ENCODE data around the gene INSM2. TPM values are rescaled to one million over a fixed set of nuclear protein-coding genes. Genes with fewer than 3 reads are reported as not detected.

Gene INSM2
- total RNA-seq, 1 donor from 2014 or later, result not detected

GRCh38 chr14:35539969-35540368 lies 6.0 kb downstream of the INSM2 start:
- Histone ChIP-seq H3K4me1 (ENCODE audit: control insufficient read depth in 3 of 3, insufficient read depth in 3 of 3, low read length in 3 of 3) (peaks cover under 1 to 6% (median 2%) of the 10 kb centered on the region in 3 donors), H3K4me3 (ENCODE audit: low read length in 3 of 3) (no peak overlapping the region), H3K9me3 (ENCODE audit: control insufficient read depth in 3 of 3, low read length in 3 of 3) (no peaks in the 10 kb centered on the region), H3K27me3 (ENCODE audit: control insufficient read depth in 3 of 3, insufficient read depth in 3 of 3, low read length in 3 of 3) (peaks cover 6 to 9% (median 8%) of the 10 kb centered on the region in 3 donors), H3K9ac (ENCODE audit: low read depth in 1 of 3, low read length in 3 of 3) (no peak overlapping the region), H3K36me3 (ENCODE audit: control insufficient read depth in 3 of 3, insufficient read depth in 3 of 3, low read length in 3 of 3) (peaks cover 2 to 5% (median 3%) of the 10 kb centered on the region in 3 donors), H3K27ac (ENCODE audit: low read depth, low read length) (no peak overlapping the region)

DNA sequence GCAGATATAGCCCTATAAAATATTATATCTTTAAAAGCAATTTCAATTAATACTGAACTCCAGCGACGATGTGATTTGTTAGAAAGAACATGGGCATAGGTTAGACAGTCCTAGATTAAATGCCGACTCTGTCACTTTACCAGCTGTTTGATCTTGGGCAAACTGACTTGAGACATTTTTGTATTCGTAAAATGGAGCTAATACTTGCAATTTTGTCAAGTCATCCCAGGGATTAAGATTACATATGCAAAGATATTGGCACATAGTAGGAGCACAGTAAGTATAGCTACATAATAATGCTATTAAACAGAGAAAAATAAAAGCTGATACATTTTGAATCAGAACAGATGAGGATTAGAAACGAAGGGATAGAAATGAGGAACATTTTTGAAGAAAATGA lies 9.0 kb downstream of the INSM2 start:
- Histone ChIP-seq H3K4me3 (ENCODE audit: low read length in 3 of 3) (no peak overlapping the region), H3K27ac (ENCODE audit: low read depth, low read length) (no peak overlapping the region), H3K4me1 (ENCODE audit: control insufficient read depth in 3 of 3, insufficient read depth in 3 of 3, low read length in 3 of 3) (no peaks in the 10 kb centered on the region), H3K9ac (ENCODE audit: low read depth in 1 of 3, low read length in 3 of 3) (no peak overlapping the region), H3K27me3 (ENCODE audit: control insufficient read depth in 3 of 3, insufficient read depth in 3 of 3, low read length in 3 of 3) (no peaks in the 10 kb centered on the region), H3K36me3 (ENCODE audit: control insufficient read depth in 3 of 3, insufficient read depth in 3 of 3, low read length in 3 of 3) (peaks cover 2 to 6% (median 3%) of the 10 kb centered on the region in 3 donors), H3K9me3 (ENCODE audit: control insufficient read depth in 3 of 3, low read length in 3 of 3) (no peaks in the 10 kb centered on the region)

DNA sequence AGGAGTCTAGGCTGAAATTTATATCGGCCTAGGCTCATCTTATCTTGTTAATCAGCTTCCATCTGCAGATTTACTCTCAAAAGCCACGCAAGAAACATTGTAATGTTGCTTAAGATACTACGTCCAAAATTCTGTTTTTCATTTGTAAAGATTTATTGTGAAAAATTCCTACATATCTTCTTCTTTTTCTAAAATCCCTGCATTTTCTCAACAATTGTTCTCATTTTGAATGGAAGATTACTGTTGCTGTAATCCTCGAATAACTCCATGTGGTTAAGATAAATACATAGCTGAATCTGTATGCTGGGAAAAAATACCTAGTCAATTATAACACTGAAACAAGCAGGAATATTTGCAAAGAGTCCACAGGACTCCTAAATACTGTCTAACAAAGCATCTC lies 15.6 kb downstream of the INSM2 start:
- no peaks in the 10 kb centered on the region for H3K9me3 ChIP-seq (ENCODE audit: control insufficient read depth in 3 of 3, low read length in 3 of 3)
- H3K9ac ChIP-seq (ENCODE audit: low read depth in 1 of 3, low read length in 3 of 3), result no peak overlapping the region
- no peaks in the 10 kb centered on the region for H3K27me3 ChIP-seq (ENCODE audit: control insufficient read depth in 3 of 3, insufficient read depth in 3 of 3, low read length in 3 of 3)
- H3K36me3 ChIP-seq (ENCODE audit: control insufficient read depth in 3 of 3, insufficient read depth in 3 of 3, low read length in 3 of 3), result peaks cover 0 to 8% (median 0%) of the 10 kb centered on the region in 3 donors
- no peak overlapping the region for H3K27ac ChIP-seq (ENCODE audit: low read depth, low read length)
- no peaks in the 10 kb centered on the region for H3K4me1 ChIP-seq (ENCODE audit: control insufficient read depth in 3 of 3, insufficient read depth in 3 of 3, low read length in 3 of 3)
- no peak overlapping the region for H3K4me3 ChIP-seq (ENCODE audit: low read length in 3 of 3)

DNA sequence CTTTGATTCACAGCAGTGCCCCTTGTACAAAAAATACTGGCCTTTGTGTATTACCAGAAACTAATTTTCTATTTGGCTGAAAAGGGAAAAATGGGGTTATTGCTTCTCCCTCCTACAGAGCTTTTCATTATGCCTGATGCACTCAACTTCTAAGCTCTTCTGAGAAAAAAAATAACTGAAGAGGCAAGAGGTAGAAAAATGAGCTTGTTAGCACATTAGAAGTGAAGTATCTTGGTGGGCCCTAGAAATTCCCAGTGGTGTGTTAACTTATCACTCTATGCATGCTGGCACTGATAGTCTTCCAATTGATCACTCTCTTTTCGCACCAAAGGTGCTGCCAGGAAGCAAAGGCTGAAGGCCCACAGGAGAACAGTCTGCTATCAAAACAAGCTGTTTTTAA lies 17.1 kb downstream of the INSM2 start:
- Histone ChIP-seq H3K4me1 (ENCODE audit: control insufficient read depth in 3 of 3, insufficient read depth in 3 of 3, low read length in 3 of 3) (no peaks in the 10 kb centered on the region), H3K9me3 (ENCODE audit: control insufficient read depth in 3 of 3, low read length in 3 of 3) (no peaks in the 10 kb centered on the region), H3K27me3 (ENCODE audit: control insufficient read depth in 3 of 3, insufficient read depth in 3 of 3, low read length in 3 of 3) (no peaks in the 10 kb centered on the region), H3K9ac (ENCODE audit: low read depth in 1 of 3, low read length in 3 of 3) (no peak overlapping the region), H3K36me3 (ENCODE audit: control insufficient read depth in 3 of 3, insufficient read depth in 3 of 3, low read length in 3 of 3) (peaks cover 0 to 8% (median 0%) of the 10 kb centered on the region in 3 donors), H3K27ac (ENCODE audit: low read depth, low read length) (no peak overlapping the region), H3K4me3 (ENCODE audit: low read length in 3 of 3) (no peak overlapping the region)

GRCh38 chr14:35553808-35554207 lies 19.8 kb downstream of the INSM2 start:
- H3K9ac ChIP-seq (ENCODE audit: low read depth in 1 of 3, low read length in 3 of 3), result no peak overlapping the region
- no peak overlapping the region for H3K27ac ChIP-seq (ENCODE audit: low read depth, low read length)
- no peaks in the 10 kb centered on the region for H3K9me3 ChIP-seq (ENCODE audit: control insufficient read depth in 3 of 3, low read length in 3 of 3)
- H3K36me3 ChIP-seq (ENCODE audit: control insufficient read depth in 3 of 3, insufficient read depth in 3 of 3, low read length in 3 of 3), result peaks cover 0 to 3% (median 0%) of the 10 kb centered on the region in 3 donors
- H3K4me1 ChIP-seq (ENCODE audit: control insufficient read depth in 3 of 3, insufficient read depth in 3 of 3, low read length in 3 of 3), result no peaks in the 10 kb centered on the region
- H3K4me3 ChIP-seq (ENCODE audit: low read length in 3 of 3), result no peak overlapping the region
- no peaks in the 10 kb centered on the region for H3K27me3 ChIP-seq (ENCODE audit: control insufficient read depth in 3 of 3, insufficient read depth in 3 of 3, low read length in 3 of 3)

DNA sequence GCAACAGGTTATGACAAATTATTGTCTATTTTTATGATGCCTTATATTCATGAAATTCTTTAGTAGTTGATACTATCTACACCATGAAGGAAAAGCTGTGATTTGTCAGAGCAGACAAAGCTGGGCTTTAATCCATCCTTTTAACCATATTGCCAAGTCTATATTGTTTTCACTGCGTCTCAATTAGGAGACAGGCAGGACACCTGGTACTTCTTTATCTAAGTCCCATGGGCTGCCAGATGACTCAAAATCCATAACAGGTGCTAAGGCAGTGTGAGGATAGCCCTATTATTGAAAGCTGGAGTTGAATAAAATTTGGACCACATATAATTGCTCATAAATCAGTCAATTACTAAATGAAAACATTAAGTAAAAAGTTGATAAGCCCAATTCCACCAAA lies 22.6 kb downstream of the INSM2 start:
- no peak overlapping the region for H3K27ac ChIP-seq (ENCODE audit: low read depth, low read length)
- H3K9ac ChIP-seq (ENCODE audit: low read depth in 1 of 3, low read length in 3 of 3), result no peak overlapping the region
- H3K9me3 ChIP-seq (ENCODE audit: control insufficient read depth in 3 of 3, low read length in 3 of 3), result no peaks in the 10 kb centered on the region
- H3K27me3 ChIP-seq (ENCODE audit: control insufficient read depth in 3 of 3, insufficient read depth in 3 of 3, low read length in 3 of 3), result no peaks in the 10 kb centered on the region
- H3K36me3 ChIP-seq (ENCODE audit: control insufficient read depth in 3 of 3, insufficient read depth in 3 of 3, low read length in 3 of 3), result no peaks in the 10 kb centered on the region
- no peaks in the 10 kb centered on the region for H3K4me1 ChIP-seq (ENCODE audit: control insufficient read depth in 3 of 3, insufficient read depth in 3 of 3, low read length in 3 of 3)
- no peak overlapping the region for H3K4me3 ChIP-seq (ENCODE audit: low read length in 3 of 3)

DNA sequence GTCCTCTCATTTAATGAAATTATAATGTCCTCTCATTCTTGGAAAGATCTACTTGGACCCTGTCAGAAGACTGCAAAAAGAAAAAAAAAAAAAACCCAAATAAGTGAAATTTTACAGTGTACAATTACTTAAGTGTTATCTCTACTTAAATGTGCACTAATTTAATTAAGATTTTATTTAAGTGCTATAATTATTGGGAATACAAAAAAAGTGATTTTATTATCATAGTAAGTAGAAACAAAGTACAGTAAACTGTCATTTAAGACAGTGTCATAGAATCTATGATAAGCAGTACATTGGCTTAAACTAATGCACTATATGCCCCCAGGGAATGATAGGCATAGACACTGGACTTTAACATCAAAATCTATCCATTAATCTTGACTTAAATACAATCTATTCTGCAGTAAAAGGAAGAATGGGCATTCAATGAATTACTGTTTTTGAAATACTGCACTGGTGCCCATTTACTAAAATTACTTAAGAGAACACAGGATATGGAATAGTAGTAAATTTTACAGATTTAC lies 23.3 kb downstream of the INSM2 start:
- H3K27me3 ChIP-seq (ENCODE audit: control insufficient read depth in 3 of 3, insufficient read depth in 3 of 3, low read length in 3 of 3), result no peaks in the 10 kb centered on the region
- H3K9ac ChIP-seq (ENCODE audit: low read depth in 1 of 3, low read length in 3 of 3), result no peak overlapping the region
- H3K4me3 ChIP-seq (ENCODE audit: low read length in 3 of 3), result no peak overlapping the region

DNA sequence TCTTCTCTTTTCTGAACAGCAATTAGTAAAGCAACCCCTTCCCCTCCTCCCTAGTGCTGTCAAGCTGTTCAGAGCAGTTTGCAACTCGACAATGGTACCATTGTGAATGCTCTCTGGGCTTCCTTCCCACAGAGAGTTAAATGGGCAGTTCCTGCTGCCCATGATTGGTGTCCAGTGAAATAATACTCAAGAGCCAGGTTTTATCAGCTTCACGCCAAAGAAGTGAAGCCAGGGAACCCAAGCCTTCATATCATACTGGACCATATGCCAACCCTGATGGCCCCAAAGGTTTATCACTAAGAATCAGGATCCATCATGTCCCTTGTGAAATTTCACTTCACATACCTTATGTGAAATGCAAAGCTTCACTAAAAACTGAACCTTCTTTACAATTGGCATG lies 24.7 kb downstream of the INSM2 start:
- H3K36me3 ChIP-seq (ENCODE audit: control insufficient read depth in 3 of 3, insufficient read depth in 3 of 3, low read length in 3 of 3), result no peaks in the 10 kb centered on the region
- H3K9me3 ChIP-seq (ENCODE audit: control insufficient read depth in 3 of 3, low read length in 3 of 3), result no peaks in the 10 kb centered on the region
- H3K27ac ChIP-seq (ENCODE audit: low read depth, low read length), result no peak overlapping the region
- H3K27me3 ChIP-seq (ENCODE audit: control insufficient read depth in 3 of 3, insufficient read depth in 3 of 3, low read length in 3 of 3), result no peaks in the 10 kb centered on the region
- H3K9ac ChIP-seq (ENCODE audit: low read depth in 1 of 3, low read length in 3 of 3), result no peak overlapping the region
- H3K4me1 ChIP-seq (ENCODE audit: control insufficient read depth in 3 of 3, insufficient read depth in 3 of 3, low read length in 3 of 3), result no peaks in the 10 kb centered on the region
- no peak overlapping the region for H3K4me3 ChIP-seq (ENCODE audit: low read length in 3 of 3)

More for the DNA sequence above, 23.3 kb downstream of the INSM2 start:
- H3K36me3 ChIP-seq (ENCODE audit: control insufficient read depth in 3 of 3, insufficient read depth in 3 of 3, low read length in 3 of 3), result no peaks in the 10 kb centered on the region
- H3K9me3 ChIP-seq (ENCODE audit: control insufficient read depth in 3 of 3, low read length in 3 of 3), result no peaks in the 10 kb centered on the region
- H3K27ac ChIP-seq (ENCODE audit: low read depth, low read length), result no peak overlapping the region
- no peaks in the 10 kb centered on the region for H3K4me1 ChIP-seq (ENCODE audit: control insufficient read depth in 3 of 3, insufficient read depth in 3 of 3, low read length in 3 of 3)

GRCh38 chr14:35565871-35566464 lies 32.0 kb downstream of the INSM2 start:
- Histone ChIP-seq H3K36me3 (ENCODE audit: control insufficient read depth in 3 of 3, insufficient read depth in 3 of 3, low read length in 3 of 3) (peaks cover 0 to 6% (median 0%) of the 10 kb centered on the region in 3 donors), H3K27ac (ENCODE audit: low read depth, low read length) (no peak overlapping the region), H3K9me3 (ENCODE audit: control insufficient read depth in 3 of 3, low read length in 3 of 3) (no peaks in the 10 kb centered on the region), H3K4me3 (ENCODE audit: low read length in 3 of 3) (no peak overlapping the region), H3K9ac (ENCODE audit: low read depth in 1 of 3, low read length in 3 of 3) (no peak overlapping the region), H3K4me1 (ENCODE audit: control insufficient read depth in 3 of 3, insufficient read depth in 3 of 3, low read length in 3 of 3) (no peaks in the 10 kb centered on the region), H3K27me3 (ENCODE audit: control insufficient read depth in 3 of 3, insufficient read depth in 3 of 3, low read length in 3 of 3) (no peaks in the 10 kb centered on the region)

DNA sequence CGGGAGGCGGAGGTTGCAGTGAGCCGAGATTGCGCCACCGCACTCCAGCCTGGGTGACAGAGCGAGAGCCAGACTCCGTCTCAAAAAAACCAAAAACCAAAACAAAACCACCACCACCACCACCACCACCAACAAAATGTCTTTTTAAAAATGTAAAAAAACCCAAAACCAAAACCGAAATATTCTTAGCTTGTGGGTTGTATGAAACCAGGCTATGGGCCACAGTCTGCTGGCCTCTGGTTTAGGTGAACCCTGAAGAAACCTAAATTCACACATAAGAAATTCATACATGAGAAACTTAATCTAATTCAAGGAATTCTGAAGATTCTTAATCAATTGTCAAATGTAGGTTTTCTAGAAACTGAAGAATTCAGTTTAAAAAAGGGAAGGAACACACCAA lies 37.6 kb downstream of the INSM2 start:
- Histone ChIP-seq H3K9ac (ENCODE audit: low read depth in 1 of 3, low read length in 3 of 3) (no peak overlapping the region), H3K9me3 (ENCODE audit: control insufficient read depth in 3 of 3, low read length in 3 of 3) (no peaks in the 10 kb centered on the region), H3K27ac (ENCODE audit: low read depth, low read length) (no peak overlapping the region), H3K36me3 (ENCODE audit: control insufficient read depth in 3 of 3, insufficient read depth in 3 of 3, low read length in 3 of 3) (peaks cover 0 to 3% (median 0%) of the 10 kb centered on the region in 3 donors), H3K27me3 (ENCODE audit: control insufficient read depth in 3 of 3, insufficient read depth in 3 of 3, low read length in 3 of 3) (no peaks in the 10 kb centered on the region), H3K4me3 (ENCODE audit: low read length in 3 of 3) (no peak overlapping the region), H3K4me1 (ENCODE audit: control insufficient read depth in 3 of 3, insufficient read depth in 3 of 3, low read length in 3 of 3) (no peaks in the 10 kb centered on the region)

All from skeletal muscle tissue (tissue), 4 donors.